CD4-positive, alpha-beta T cell treated with Interleukin-17A for 1 hour (primary cell): ENCODE data around the gene MDM2.
A peak's percentile ranks its signal among the peaks of the same experiment; 100 is the strongest.

ENCODE experiments used
- DNase-seq: peaks from one replicate; pipeline ENCODE4 v3.0.0-alpha.2; 2020

Gene MDM2

GRCh38 chr12:68854554-68854953 is 46.6 kb downstream of the MDM2 start:
- DNase-seq, result no peak

- DNase-seq, result no peak
Measured at GRCh38 chr12:68855111-68855510, 47.1 kb downstream of the MDM2 start.

- no peak for DNase-seq
Measured at GRCh38 chr12:68855771-68856170, 47.8 kb downstream of the MDM2 start.

GRCh38 chr12:68856510-68856909 is 48.5 kb downstream of the MDM2 start:
- no peak for DNase-seq

DNA sequence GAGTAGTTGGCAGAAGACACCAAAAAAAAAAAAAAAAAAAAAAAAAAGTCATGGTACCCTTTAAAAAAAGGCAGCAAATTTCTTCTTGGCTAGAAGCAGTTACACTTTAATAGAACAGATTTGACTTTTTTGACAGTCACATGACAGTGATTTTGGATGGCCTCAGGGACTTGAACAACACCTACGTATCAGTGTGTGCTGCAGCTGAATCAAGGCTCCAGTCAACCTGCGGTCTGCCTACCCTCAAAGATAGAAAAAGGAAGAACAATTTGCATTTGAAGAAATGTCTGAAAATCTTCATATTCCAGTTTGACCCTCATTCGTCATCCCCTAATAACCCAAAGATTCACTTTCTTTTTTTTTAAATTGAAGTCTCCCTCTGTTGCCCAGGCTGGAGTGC is 53.9 kb downstream of the MDM2 start:
- DNase-seq, result no peak

DNA sequence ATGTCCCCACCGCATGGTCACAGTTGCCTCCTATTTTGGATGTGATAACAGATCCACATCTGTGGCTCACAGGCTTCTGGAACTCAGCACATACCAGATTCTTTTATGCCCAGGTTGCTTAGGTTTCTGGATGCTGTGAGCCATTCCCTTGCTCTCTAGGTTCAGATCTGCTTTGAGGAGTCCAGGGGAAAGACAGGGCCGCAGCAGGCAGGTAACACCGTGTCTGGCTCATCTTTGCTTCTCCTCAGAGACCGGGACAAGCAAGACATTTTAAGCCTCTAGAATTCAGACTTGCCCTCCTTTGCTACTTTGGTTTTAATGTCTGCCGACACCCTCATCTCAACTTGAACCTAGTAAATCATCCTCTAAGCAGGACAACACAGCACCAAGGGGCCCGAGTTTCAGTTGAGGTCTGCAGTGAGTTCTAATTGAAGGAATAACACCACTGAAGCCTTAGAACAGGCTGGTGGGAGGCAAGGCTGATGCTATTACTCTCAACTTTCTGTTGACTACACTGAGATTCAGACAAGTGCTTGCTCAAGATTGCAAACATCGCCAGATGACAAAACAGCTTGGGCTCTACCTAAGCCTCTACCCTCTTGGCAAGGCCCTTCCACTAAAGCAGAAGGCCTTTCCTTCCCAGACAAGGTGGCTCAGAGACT is 55.3 kb downstream of the MDM2 start:
- no peak for DNase-seq

DNA sequence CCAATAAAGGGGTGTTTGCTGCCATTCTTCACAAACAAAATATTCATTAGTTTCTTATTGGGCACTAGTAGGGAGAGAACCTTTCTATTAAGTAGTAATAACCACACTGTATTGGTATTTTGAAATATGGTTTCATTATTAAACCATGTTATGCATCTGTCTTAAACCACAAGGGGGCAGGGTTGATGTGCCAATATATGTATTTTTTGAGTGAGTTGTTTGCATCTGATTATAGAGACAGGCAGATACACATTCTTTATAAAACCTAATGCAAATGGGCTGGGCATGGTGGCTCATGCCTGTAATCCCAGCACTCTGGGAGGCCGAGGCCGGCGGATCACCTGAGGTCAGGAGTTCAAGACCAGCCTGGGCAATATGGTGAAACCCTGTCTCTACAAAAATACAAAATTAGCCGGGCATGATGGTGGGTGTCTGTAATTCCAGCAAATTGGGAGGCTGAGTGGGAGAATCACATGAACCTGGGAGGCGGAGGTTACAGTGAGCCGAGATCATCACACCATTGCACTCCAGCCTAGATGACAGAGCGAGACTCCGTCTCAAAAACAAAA is 56.0 kb downstream of the MDM2 start:
- peak; percentile 45 for DNase-seq

DNA sequence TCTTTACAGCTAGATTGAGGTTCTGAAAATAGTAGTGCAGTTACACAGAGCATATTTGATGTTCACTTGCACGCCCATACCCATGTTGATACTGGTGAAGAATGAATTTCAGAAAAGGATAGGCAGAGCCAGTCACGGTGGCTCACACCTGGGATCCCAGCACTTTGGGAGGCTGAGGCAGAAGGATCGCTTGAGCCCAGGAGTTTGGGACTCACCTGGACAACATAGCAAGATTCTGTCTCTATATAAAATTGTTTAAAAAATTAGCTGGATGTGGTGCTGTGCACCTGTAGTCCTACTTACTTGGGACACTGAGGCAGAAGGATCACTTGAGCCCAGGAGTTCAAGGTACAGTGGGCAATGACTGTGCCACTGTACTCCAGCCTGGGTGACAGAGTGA is 56.6 kb downstream of the MDM2 start:
- no peak for DNase-seq

DNA sequence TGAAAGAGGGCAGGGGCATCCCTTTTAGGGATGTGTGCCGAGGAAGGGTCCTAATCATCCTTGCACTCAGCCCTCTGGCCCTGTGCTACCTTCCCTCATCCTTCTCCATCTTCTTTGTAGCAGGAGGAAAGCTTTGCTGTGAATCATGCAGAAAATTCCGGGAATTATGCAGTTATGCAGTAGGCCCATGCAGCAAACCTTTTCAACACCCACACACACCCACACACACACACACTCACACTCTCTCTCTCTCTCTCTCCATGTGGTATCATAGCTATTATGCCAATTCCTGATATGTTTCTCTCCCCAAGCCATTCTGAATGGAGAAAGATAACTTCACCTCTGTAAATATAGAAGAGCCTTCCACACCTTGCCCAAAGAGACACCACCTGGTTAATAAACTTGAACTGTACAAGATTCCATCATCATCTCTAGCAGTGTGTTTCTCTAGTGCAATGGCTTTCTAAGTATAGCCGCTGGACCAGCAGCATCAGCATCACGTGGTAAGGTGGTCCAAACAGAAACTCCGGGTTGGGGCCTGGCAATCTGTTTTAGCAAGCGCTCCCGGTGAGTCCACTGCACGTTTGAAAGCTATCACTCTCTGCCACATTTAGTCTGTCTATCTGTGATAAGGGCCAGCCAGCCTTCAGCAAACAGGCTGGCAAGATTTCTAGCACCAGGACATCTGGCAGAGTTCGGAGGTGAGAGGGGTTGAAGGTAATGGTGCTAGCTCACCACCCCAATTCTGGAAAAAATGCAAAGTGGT is 57.6 kb downstream of the MDM2 start:
- no peak for DNase-seq

GRCh38 chr12:68866950-68867349 is 59.0 kb downstream of the MDM2 start:
- DNase-seq, result no peak

DNA sequence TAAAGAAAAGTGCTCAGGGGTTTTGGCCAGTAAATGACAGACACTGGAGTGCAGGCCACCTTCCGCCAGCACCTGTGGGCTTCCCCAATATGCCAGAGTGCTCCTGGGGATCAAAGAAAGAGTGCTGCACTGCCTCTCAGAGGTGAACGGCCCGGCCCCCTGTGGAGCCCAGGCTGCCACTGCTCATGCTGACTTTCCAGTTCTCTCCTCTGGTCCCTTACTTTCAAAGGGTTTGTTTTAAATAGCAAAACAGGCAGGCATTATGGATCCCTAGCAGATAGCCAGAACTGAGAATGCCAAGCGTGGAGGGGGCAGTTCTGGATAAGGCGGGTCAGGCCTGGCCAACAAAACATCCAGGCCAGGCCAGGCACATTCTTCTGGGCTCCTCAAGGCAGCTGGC is 59.6 kb downstream of the MDM2 start:
- no peak for DNase-seq

GRCh38 chr12:68868043-68868790 is 60.2 kb downstream of the MDM2 start:
- DNase-seq, result no peak

- no peak for DNase-seq
Measured at GRCh38 chr12:68870011-68870410, 62.0 kb downstream of the MDM2 start.

- DNase-seq, result no peak
Measured at GRCh38 chr12:68870443-68870842, 62.5 kb downstream of the MDM2 start.

- DNase-seq, result no peak
Measured at GRCh38 chr12:68871396-68871795, 63.4 kb downstream of the MDM2 start.

GRCh38 chr12:68871921-68872320 is 63.9 kb downstream of the MDM2 start:
- DNase-seq, result no peak

DNA sequence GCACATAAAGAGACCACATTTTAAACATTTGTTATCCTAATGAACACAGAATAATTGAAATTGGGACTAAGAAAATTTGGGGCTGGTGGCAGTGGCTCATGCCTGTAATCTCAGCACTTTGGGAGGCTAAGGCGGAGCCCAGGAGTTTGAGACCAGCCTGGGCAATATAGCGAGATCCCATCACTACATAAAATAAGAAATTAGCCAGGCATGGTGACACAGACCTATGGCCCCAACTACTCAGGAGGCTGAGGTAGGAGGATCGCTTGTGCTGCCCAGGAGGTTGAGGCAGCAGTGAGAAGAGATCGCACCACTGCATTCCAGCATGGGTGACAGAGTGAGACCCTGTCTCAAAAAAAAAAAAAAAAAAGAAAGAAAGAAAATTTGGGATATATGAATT is 65.3 kb downstream of the MDM2 start:
- no peak for DNase-seq

DNA sequence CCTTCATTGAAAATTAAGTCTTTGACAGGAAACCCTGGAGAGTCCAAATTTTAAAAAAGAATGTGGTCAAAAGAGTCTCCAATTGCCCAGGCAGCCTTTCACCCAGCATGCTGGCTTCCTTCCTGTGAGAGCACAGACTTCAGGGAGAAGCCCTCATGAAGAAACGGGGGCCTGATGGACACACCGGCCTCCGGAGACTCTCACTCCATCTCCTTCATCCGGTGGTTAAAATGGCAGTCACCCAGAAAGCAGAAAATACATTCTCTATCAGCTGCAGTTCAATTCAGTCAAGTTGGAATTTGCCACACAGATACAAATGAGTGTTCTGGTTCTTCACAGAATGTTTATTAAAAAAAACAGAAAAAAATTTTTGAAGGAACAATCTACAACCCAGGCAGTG is 68.5 kb downstream of the MDM2 start:
- DNase-seq, result no peak

- DNase-seq, result no peak
Measured at GRCh38 chr12:68877583-68877982, 69.6 kb downstream of the MDM2 start.

DNA sequence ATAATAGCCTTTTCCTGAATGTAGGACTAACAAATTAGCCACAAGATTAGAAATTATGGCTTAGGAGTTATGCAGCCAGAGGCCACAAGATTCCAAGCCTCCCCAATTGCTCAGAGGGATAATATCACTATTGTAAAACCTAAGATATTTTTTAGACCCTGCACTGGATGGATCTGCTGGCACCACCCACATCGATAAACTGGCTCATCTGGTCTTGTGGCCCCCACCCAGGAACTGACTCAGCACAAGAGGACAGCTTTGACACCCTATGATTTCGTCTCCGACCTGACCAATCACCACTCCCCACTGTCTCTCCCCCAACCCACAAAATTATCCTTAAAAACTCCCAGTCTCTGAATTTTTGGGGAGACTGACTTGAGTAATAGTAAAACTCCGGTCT is 70.3 kb downstream of the MDM2 start:
- no peak for DNase-seq

- DNase-seq, result no peak
Measured at GRCh38 chr12:68878846-68879245, 70.9 kb downstream of the MDM2 start.

GRCh38 chr12:68880660-68881325 is 72.8 kb downstream of the MDM2 start:
- DNase-seq, result no peak
